Pancreas (tissue), 10 donors: Measurements from ENCODE around the gene CBFA2T2. TPM values are rescaled to one million over a fixed set of nuclear protein-coding genes. Genes with fewer than 3 reads are reported as not detected.

ENCODE experiments used
- ATAC-seq, 4 donors: fragments of 200-7000 bp; cut with Tn5 transposase; one replicate each; pipeline versions ENCODE4 v1.8.0 to v1.9.1; 2020; ENCODE audit warnings: mild to moderate bottlenecking in 4 of 4, moderate library complexity in 4 of 4
- DNase-seq, 6 donors: peaks; one replicate each; pipeline ENCODE4 v3.0.0-alpha.2; 2020
- FAIRE-seq: peaks from 2 replicates; lab custom pipeline; 2012; peaks lifted over from hg19 to GRCh38; lab: Jason Lieb, UNC
- H3K27ac ChIP-seq, 4 donors: fragments of 200-600 bp; sonication (generic); 1 replicate in 3 of 4; 2 replicates in 1 of 4; pipeline versions ENCODE4 v1.5.0 to v1.8.0; 2020
- H3K27me3 ChIP-seq, 4 donors: fragments of 200-600 bp; one replicate each; pipeline ENCODE4 v1.8.0; 2021
- H3K36me3 ChIP-seq, 3 donors: fragments of 200-600 bp; sonication (generic) in 1 of 3; one replicate each; pipeline versions ENCODE4 v1.5.0 to v1.8.0; 2020 to 2021
- H3K4me1 ChIP-seq, 3 donors: fragments of 200-600 bp; one replicate each; pipeline ENCODE4 v1.8.0; 2021
- H3K4me3 ChIP-seq, 4 donors: fragments of 200-600 bp; sonication (generic) in 2 of 4; one replicate each; pipeline versions ENCODE4 v1.5.0 to v1.8.0; 2020 to 2021
- H3K9me3 ChIP-seq, 4 donors: fragments of 200-600 bp; one replicate each; pipeline ENCODE4 v1.8.0; 2021
- CTCF ChIP-seq, 4 donors: fragments of 200-600 bp; sonication (generic) in 3 of 4; IDR thresholded peaks; one replicate each; pipeline versions ENCODE4 v1.5.0 to v1.8.0; 2021; ENCODE audit warnings: antibody characterized with exemption in 4 of 4
- WGBS, 2 donors: extraction: QIAGEN DNeasy Blood & Tissue Kit; methylation state at CpG; one replicate each; pipeline ENCODE4 v1.1.7; 2013; 5-methylcytosine and 5-hydroxymethylcytosine counted together
- intact Hi-C, 3 donors: fragments of 100-400 bp; cut with DNase I; formaldehyde crosslinking; loops; one replicate each; pipeline versions ENCODE4 v1.11.1 to v1.14.2; 2022
- polyA plus RNA-seq, 2 donors: library from polyadenylated mRNA; stranded (reverse); fragments of 200-250 nt; gene quantifications; one replicate each; pipeline ENCODE4 v1.2.3, GENCODE V29; 2013
- total RNA-seq, 6 donors: library from RNA; stranded (reverse); fragmentation: NEBNext Ultra II Directional in 4 of 6; extraction: Animal tissue kit (Norgen Biotek cat#: 25700) in 4 of 6; gene quantifications; one replicate each; pipeline versions ENCODE4 v1.2.1 to v1.2.4, GENCODE V29; 2021 to 2023
- donor health status: healthy with polysubstance abuse.
- donor health status: DM: no; HTN: no; CAD: no; lungs with moderate emphysema.
- donor health status: DM: no; HTN: no; CAD: no.
- donor health status: control.
- donor health status: control.
- donor health status: Bipolar disorder and iron deficiency.
- donor health status: DM: yes; HTN: yes; CAD: no.
- donor health status: DM: no; HTN: no; CAD: no.
- donor health status: DM: no; HTN: no; CAD: no.
- donor health status: DM: yes; HTN: yes; CAD: no.

CBFA2T2 gene
- total and polyA plus RNA-seq, 8 donors, result 4.7 to 11.6 (median 7.5) TPM

- H3K36me3 ChIP-seq, result peaks cover 0 to 7% (median 0%) of the 10 kb centered on the region in 3 donors
- TF ChIP-seq CTCF (IDR thresholded peaks at IDR 0.05), result no peak
- H3K27me3 ChIP-seq, result no peaks in the 10 kb centered on the region
- no peak for DNase-seq
- no peak overlapping the region for H3K4me3 ChIP-seq
- 80 to 87% methylated on average over 3 of the region's 3 CpGs for WGBS, 2 donors
- no peaks in the 10 kb centered on the region for H3K9me3 ChIP-seq
- no peak for ATAC-seq
- intact Hi-C loops, result no loop called here
- peaks cover 12 to 27% (median 26%) of the 10 kb centered on the region in 3 donors for H3K4me1 ChIP-seq
- no peak overlapping the region for H3K27ac ChIP-seq
- no peak for FAIRE-seq
Measured at GRCh38 chr20:33552519-33552918, 62.6 kb downstream of the CBFA2T2 start.

GRCh38 chr20:33553516-33553915, 63.6 kb downstream of the CBFA2T2 start:
- WGBS, 2 donors, result 85 to 95% methylated on average over 4 of the region's 4 CpGs
- no peak for FAIRE-seq

GRCh38 chr20:33554914-33555420, 65.1 kb downstream of the CBFA2T2 start:
- FAIRE-seq (peak; percentile 98), ATAC-seq (peak; percentile 96 to 98 (median 96)), DNase-seq (peak in 3 of 6 donors; percentile 33 to 39 (median 39))
- Histone ChIP-seq H3K4me3 (peak overlapping the region in 2 of 4 donors; percentile 5 to 17), H3K4me1 (peaks cover 12 to 27% (median 26%) of the 10 kb centered on the region in 3 donors), H3K27me3 (no peaks in the 10 kb centered on the region), H3K9me3 (no peaks in the 10 kb centered on the region), H3K36me3 (peaks cover 0 to 7% (median 0%) of the 10 kb centered on the region in 3 donors), H3K27ac (peak overlapping the region in 2 of 4 donors; percentile 64 to 68)
- intact Hi-C loops, result no loop called here
- 6 to 8% methylated on average over 2 of the region's 2 CpGs for WGBS, 2 donors
- no peak for TF ChIP-seq CTCF (IDR thresholded peaks at IDR 0.05)

More at GRCh38 chr20:33553516-33553915, 63.6 kb downstream of the CBFA2T2 start:
- intact Hi-C loops, result no loop called here
- Histone ChIP-seq H3K4me1 (peaks cover 12 to 27% (median 26%) of the 10 kb centered on the region in 3 donors), H3K27ac (no peak overlapping the region), H3K9me3 (no peaks in the 10 kb centered on the region), H3K4me3 (no peak overlapping the region), H3K36me3 (peaks cover 0 to 7% (median 0%) of the 10 kb centered on the region in 3 donors), H3K27me3 (no peaks in the 10 kb centered on the region)
- no peak for ATAC-seq
- DNase-seq, result no peak
- TF ChIP-seq CTCF (IDR thresholded peaks at IDR 0.05), result no peak

GRCh38 chr20:33555755-33556154, 65.9 kb downstream of the CBFA2T2 start:
- Histone ChIP-seq H3K27ac (peak overlapping the region in 2 of 4 donors; percentile 64 to 68), H3K9me3 (no peaks in the 10 kb centered on the region), H3K27me3 (no peaks in the 10 kb centered on the region), H3K36me3 (peaks cover 0 to 7% (median 0%) of the 10 kb centered on the region in 3 donors), H3K4me3 (no peak overlapping the region), H3K4me1 (peaks cover 12 to 27% (median 26%) of the 10 kb centered on the region in 3 donors)
- TF ChIP-seq CTCF (IDR thresholded peaks at IDR 0.05), result no peak
- ATAC-seq (peak in 2 of 4 donors; percentile 5 to 11), DNase-seq (no peak), FAIRE-seq (no peak)
- WGBS, 2 donors, result 80 to 85% methylated on average over 3 of the region's 3 CpGs
- intact Hi-C loops, result no loop called here

GRCh38 chr20:33556246-33556645, 66.3 kb downstream of the CBFA2T2 start:
- WGBS, 2 donors, result 91 to 93% methylated on average over 3 of the region's 3 CpGs

More at GRCh38 chr20:33556246-33556645, 66.3 kb downstream of the CBFA2T2 start:
- intact Hi-C loops, result no loop called here
- H3K4me1 ChIP-seq, result peaks cover 12 to 27% (median 27%) of the 10 kb centered on the region in 3 donors
- TF ChIP-seq CTCF (IDR thresholded peaks at IDR 0.05), result no peak
- ATAC-seq (no peak), DNase-seq (no peak), FAIRE-seq (no peak)
- no peaks in the 10 kb centered on the region for H3K9me3 ChIP-seq
- H3K4me3 ChIP-seq, result no peak overlapping the region
- peaks cover 0 to 7% (median 0%) of the 10 kb centered on the region in 3 donors for H3K36me3 ChIP-seq
- H3K27ac ChIP-seq, result peak overlapping the region in 2 of 4 donors; percentile 64 to 68
- H3K27me3 ChIP-seq, result no peaks in the 10 kb centered on the region
